ENCODE measurements around the gene C12orf42. TPM values are rescaled to one million over a fixed set of nuclear protein-coding genes. Genes with fewer than 3 reads are reported as not detected.

C12orf42 gene
- total and polyA plus RNA-seq, 10 of the 15 experiments (the other 5 are each of a cell fraction or from before 2014, with no cell fraction given): 1.4 to 7.0 (median 2.4) TPM

- TF ChIP-seq CUX1 (IDR thresholded peaks at IDR 0.05; ENCODE audit: insufficient replicate concordance, low read depth, low read length): no peak
- TF ChIP-seq, protein P1, sequence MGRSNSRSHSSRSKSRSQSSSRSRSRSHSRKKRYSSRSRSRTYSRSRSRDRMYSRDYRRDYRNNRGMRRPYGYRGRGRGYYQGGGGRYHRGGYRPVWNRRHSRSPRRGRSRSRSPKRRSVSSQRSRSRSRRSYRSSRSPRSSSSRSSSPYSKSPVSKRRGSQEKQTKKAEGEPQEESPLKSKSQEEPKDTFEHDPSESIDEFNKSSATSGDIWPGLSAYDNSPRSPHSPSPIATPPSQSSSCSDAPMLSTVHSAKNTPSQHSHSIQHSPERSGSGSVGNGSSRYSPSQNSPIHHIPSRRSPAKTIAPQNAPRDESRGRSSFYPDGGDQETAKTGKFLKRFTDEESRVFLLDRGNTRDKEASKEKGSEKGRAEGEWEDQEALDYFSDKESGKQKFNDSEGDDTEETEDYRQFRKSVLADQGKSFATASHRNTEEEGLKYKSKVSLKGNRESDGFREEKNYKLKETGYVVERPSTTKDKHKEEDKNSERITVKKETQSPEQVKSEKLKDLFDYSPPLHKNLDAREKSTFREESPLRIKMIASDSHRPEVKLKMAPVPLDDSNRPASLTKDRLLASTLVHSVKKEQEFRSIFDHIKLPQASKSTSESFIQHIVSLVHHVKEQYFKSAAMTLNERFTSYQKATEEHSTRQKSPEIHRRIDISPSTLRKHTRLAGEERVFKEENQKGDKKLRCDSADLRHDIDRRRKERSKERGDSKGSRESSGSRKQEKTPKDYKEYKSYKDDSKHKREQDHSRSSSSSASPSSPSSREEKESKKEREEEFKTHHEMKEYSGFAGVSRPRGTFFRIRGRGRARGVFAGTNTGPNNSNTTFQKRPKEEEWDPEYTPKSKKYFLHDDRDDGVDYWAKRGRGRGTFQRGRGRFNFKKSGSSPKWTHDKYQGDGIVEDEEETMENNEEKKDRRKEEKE (IDR thresholded peaks at IDR 0.05): no peak
- TF ChIP-seq LARP7 (IDR thresholded peaks at IDR 0.05): peak; percentile 81
- TF ChIP-seq POLR2A (IDR thresholded peaks at IDR 0.05; ENCODE audit: low read depth, low read length): no peak
- TF ChIP-seq SMARCA5 (IDR thresholded peaks at IDR 0.05): 0 out of 2 replicates have a peak, but pooled peaks have one; percentile 15
- no peak for TF ChIP-seq ESRRA (IDR thresholded peaks at IDR 0.05; ENCODE audit: low read length)
Measured at GRCh38 chr12:103495469-103496456, at the start of gene C12orf42 (continued).

Data from GM12878 (cell line).